Mucosa of rectum (tissue), 2 donors: ENCODE measurements around the gene SLC1A1.
"Not testable (repeated sequence)": the region's sequence is repeated elsewhere in the genome, so short reads cannot be mapped to it uniquely, and the experiment has no call there.

Experiments
- H3K27ac ChIP-seq, 2 donors: one replicate each; pipeline ENCODE4 v1.7.0; 2013; ENCODE audit warnings: inconsistent platforms in 2 of 2, low read depth in 2 of 2, low read length in 2 of 2
- H3K27me3 ChIP-seq, 2 donors: one replicate each; pipeline ENCODE4 v1.7.0; 2013; ENCODE audit warnings: low read length in 2 of 2; ENCODE audit not compliant: control insufficient read depth in 2 of 2, insufficient read depth in 2 of 2
- H3K36me3 ChIP-seq, 2 donors: one replicate each; pipeline ENCODE4 v1.7.0; 2013; ENCODE audit warnings: low read length in 2 of 2; ENCODE audit not compliant: control insufficient read depth in 2 of 2, insufficient read depth in 2 of 2
- H3K4me1 ChIP-seq, 2 donors: one replicate each; pipeline ENCODE4 v1.7.0; 2013; ENCODE audit warnings: low read length in 2 of 2, mild to moderate bottlenecking in 1 of 2; ENCODE audit not compliant: control insufficient read depth in 2 of 2, insufficient read depth in 2 of 2
- H3K4me3 ChIP-seq, 2 donors: one replicate each; pipeline ENCODE4 v1.7.0; 2013; ENCODE audit warnings: low read length in 2 of 2
- H3K9ac ChIP-seq, 2 donors: one replicate each; pipeline ENCODE4 v1.7.0; 2013; ENCODE audit warnings: low read length in 2 of 2, low read depth in 1 of 2, mild to moderate bottlenecking in 1 of 2
- H3K9me3 ChIP-seq, 2 donors: one replicate each; pipeline ENCODE4 v1.7.0; 2013; ENCODE audit warnings: low read length in 2 of 2; ENCODE audit not compliant: control insufficient read depth in 2 of 2
- donor health status: healthy.
- donor health status: Normal muscosa, but diverticular disease.

SLC1A1 gene

GRCh38 chr9:4537581-4537980 is 47.3 kb downstream of the SLC1A1 start:
- Histone ChIP-seq H3K27ac (no peak overlapping the region), H3K27me3 (no peaks in the 10 kb centered on the region), H3K4me1 (peaks cover 0 to 2% of the 10 kb centered on the region in 2 donors), H3K9ac (no peak overlapping the region), H3K9me3 (no peaks in the 10 kb centered on the region), H3K4me3 (no peak overlapping the region), H3K36me3 (no peaks in the 10 kb centered on the region)

GRCh38 chr9:4538107-4538506 is 47.8 kb downstream of the SLC1A1 start:
- H3K9ac ChIP-seq, result no peak overlapping the region
- no peaks in the 10 kb centered on the region for H3K9me3 ChIP-seq
- no peak overlapping the region for H3K27ac ChIP-seq
- no peaks in the 10 kb centered on the region for H3K36me3 ChIP-seq
- H3K27me3 ChIP-seq, result no peaks in the 10 kb centered on the region
- peaks cover 0 to 2% of the 10 kb centered on the region in 2 donors for H3K4me1 ChIP-seq
- no peak overlapping the region for H3K4me3 ChIP-seq

- H3K9me3 ChIP-seq, result no peaks in the 10 kb centered on the region
- H3K36me3 ChIP-seq, result no peaks in the 10 kb centered on the region
- peaks cover 0 to 2% of the 10 kb centered on the region in 2 donors for H3K4me1 ChIP-seq
- H3K27ac ChIP-seq, result no peak overlapping the region
- no peaks in the 10 kb centered on the region for H3K27me3 ChIP-seq
- no peak overlapping the region for H3K9ac ChIP-seq
- H3K4me3 ChIP-seq, result no peak overlapping the region
Measured at GRCh38 chr9:4538621-4539020, 48.4 kb downstream of the SLC1A1 start.

GRCh38 chr9:4540425-4540824 is 50.2 kb downstream of the SLC1A1 start:
- Histone ChIP-seq H3K36me3 (no peaks in the 10 kb centered on the region), H3K4me1 (peaks cover 0 to 2% of the 10 kb centered on the region in 2 donors), H3K4me3 (no peak overlapping the region), H3K27me3 (no peaks in the 10 kb centered on the region), H3K9ac (no peak overlapping the region), H3K27ac (no peak overlapping the region), H3K9me3 (no peaks in the 10 kb centered on the region)

GRCh38 chr9:4541281-4541680 is 51.0 kb downstream of the SLC1A1 start:
- no peak overlapping the region for H3K27ac ChIP-seq
- H3K9ac ChIP-seq, result no peak overlapping the region
- H3K4me3 ChIP-seq, result no peak overlapping the region
- H3K4me1 ChIP-seq, result peaks cover 0 to 2% of the 10 kb centered on the region in 2 donors
- H3K9me3 ChIP-seq, result no peaks in the 10 kb centered on the region
- no peaks in the 10 kb centered on the region for H3K27me3 ChIP-seq
- H3K36me3 ChIP-seq, result no peaks in the 10 kb centered on the region

GRCh38 chr9:4541856-4542255 is 51.6 kb downstream of the SLC1A1 start:
- no peaks in the 10 kb centered on the region for H3K36me3 ChIP-seq
- no peaks in the 10 kb centered on the region for H3K9me3 ChIP-seq
- H3K27ac ChIP-seq, result no peak overlapping the region
- H3K4me1 ChIP-seq, result peaks cover 0 to 2% of the 10 kb centered on the region in 2 donors
- no peak overlapping the region for H3K9ac ChIP-seq
- H3K4me3 ChIP-seq, result no peak overlapping the region
- no peaks in the 10 kb centered on the region for H3K27me3 ChIP-seq

- H3K4me3 ChIP-seq, H3K36me3 ChIP-seq, H3K27me3 ChIP-seq, H3K9me3 ChIP-seq, H3K27ac ChIP-seq, H3K4me1 ChIP-seq, H3K9ac ChIP-seq: not testable (repeated sequence)
Measured at GRCh38 chr9:4544714-4545113, 54.4 kb downstream of the SLC1A1 start.

GRCh38 chr9:4547016-4547415 is 56.7 kb downstream of the SLC1A1 start:
- Histone ChIP-seq H3K9me3 (no peaks in the 10 kb centered on the region), H3K36me3 (no peaks in the 10 kb centered on the region), H3K4me1 (peaks cover 0 to 2% of the 10 kb centered on the region in 2 donors), H3K27ac (no peak overlapping the region), H3K27me3 (no peaks in the 10 kb centered on the region), H3K4me3 (no peak overlapping the region), H3K9ac (no peak overlapping the region)

GRCh38 chr9:4548811-4549725 is 58.8 kb downstream of the SLC1A1 start:
- Histone ChIP-seq H3K9me3 (no peaks in the 10 kb centered on the region), H3K27ac (peak overlapping the region in 1 of 2 donors; percentile 25), H3K27me3 (no peaks in the 10 kb centered on the region), H3K4me3 (no peak overlapping the region), H3K9ac (no peak overlapping the region), H3K4me1 (peaks cover 0 to 2% of the 10 kb centered on the region in 2 donors), H3K36me3 (no peaks in the 10 kb centered on the region)

GRCh38 chr9:4549751-4550295 is 59.6 kb downstream of the SLC1A1 start:
- H3K9me3 ChIP-seq, result no peaks in the 10 kb centered on the region
- peaks cover 0 to 2% of the 10 kb centered on the region in 2 donors for H3K4me1 ChIP-seq
- no peaks in the 10 kb centered on the region for H3K27me3 ChIP-seq
- no peak overlapping the region for H3K9ac ChIP-seq
- no peak overlapping the region for H3K4me3 ChIP-seq
- H3K36me3 ChIP-seq, result no peaks in the 10 kb centered on the region
- peak overlapping the region in 1 of 2 donors; percentile 25 for H3K27ac ChIP-seq
